Measurements from ENCODE around the gene KLHL2.

KLHL2 gene

DNA sequence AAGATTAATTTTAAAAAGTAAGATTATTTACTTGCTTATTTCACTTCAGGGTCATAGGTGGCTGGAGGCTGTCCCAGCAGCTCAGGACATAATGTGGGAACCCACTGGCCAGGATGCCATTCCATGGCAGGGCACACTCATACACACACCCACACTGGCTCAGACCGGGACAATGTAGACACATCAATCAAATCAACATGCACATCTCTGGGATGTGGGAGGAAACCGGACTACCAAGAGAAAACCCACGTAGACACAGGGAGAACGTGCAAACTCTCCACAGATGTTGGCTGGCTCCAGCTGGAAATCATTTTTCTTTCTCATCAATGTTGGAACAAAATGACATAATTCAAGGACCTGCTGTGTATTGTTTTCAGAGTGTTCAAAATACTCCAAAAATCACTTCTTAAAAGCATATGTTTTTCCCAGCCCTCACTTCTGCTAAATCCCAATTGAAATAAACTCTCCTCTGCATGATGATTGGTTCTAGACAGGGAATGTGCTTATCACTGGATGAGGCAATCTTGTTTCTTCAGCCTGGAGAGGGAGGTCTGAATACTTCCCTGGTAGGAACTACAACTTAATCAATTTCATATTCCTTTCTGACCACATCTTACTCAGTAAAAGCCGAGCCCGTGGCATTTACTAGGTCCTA lies 152.8 kb downstream of the KLHL2 start:
- TF ChIP-seq, protein P1, sequence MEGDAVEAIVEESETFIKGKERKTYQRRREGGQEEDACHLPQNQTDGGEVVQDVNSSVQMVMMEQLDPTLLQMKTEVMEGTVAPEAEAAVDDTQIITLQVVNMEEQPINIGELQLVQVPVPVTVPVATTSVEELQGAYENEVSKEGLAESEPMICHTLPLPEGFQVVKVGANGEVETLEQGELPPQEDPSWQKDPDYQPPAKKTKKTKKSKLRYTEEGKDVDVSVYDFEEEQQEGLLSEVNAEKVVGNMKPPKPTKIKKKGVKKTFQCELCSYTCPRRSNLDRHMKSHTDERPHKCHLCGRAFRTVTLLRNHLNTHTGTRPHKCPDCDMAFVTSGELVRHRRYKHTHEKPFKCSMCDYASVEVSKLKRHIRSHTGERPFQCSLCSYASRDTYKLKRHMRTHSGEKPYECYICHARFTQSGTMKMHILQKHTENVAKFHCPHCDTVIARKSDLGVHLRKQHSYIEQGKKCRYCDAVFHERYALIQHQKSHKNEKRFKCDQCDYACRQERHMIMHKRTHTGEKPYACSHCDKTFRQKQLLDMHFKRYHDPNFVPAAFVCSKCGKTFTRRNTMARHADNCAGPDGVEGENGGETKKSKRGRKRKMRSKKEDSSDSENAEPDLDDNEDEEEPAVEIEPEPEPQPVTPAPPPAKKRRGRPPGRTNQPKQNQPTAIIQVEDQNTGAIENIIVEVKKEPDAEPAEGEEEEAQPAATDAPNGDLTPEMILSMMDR (IDR thresholded peaks at IDR 0.05; ENCODE audit: low read depth, low read length, missing control alignments) = no peak
- DNase-seq (ENCODE audit: extremely low read depth, low read depth) = peak; percentile 46
- no peak overlapping the region for H3K4me3 ChIP-seq (replicated peaks; ENCODE audit: low read depth, low read length)

DNA sequence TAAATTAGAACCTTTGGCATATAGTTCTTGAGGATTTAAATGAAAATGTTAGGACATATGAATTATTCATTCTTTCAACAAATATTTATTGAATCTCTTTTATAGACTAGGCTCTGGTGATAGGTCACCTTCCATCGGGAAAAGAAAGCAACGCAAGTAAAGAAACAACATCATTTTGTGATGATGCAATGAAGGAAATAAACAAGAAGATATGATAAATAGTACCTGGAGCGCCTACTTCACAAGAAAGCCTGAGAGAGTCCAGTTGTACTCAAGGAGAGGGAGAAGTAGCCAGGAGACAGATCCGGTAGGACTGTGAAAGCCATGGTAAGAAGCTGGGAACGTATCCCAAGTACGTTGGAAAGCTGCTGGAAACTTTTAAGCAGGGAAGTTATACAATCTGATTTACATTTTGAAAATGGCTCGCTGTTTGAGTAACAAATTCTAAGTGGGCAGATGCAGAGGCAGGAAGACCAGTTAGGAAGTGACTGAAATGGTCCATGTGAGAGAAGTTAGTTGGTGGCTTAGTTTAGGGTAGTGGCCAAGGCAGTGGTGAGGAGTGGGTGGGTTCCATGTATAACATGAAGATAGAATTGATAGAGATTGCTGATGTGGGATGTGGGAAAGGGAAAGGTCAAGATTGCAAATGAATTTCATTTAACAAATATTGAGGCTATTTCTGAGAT lies 153.8 kb downstream of the KLHL2 start:
- no peak overlapping the region for H3K4me3 ChIP-seq (replicated peaks; ENCODE audit: low read depth, low read length)
- TF ChIP-seq, protein P1 (IDR thresholded peaks at IDR 0.05; ENCODE audit: low read depth, low read length, missing control alignments) = no peak
- no peak for DNase-seq (ENCODE audit: extremely low read depth, low read depth)

DNA sequence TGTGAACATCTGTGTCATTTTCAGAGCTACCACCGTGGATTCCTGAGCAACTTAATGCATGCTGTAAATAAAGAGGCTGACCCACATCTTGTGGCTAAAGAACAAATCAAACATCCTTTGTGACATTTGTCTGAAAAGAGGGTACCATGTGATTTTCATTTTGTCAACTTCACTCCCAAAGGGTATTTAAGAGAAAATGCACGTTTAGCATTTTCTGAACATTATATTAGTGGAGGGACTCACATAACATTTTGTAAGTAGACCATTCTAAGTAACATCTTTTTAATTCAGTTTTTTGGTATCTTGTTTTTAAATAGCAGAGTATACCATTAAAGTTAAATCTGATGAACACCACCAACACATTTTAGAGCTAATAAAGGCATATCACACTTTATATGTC lies 154.4 kb downstream of the KLHL2 start:
- no peak for DNase-seq (ENCODE audit: extremely low read depth, low read depth)
- TF ChIP-seq, protein P1 (IDR thresholded peaks at IDR 0.05; ENCODE audit: low read depth, low read length, missing control alignments) = no peak
- no peak overlapping the region for H3K4me3 ChIP-seq (replicated peaks; ENCODE audit: low read depth, low read length)

DNA sequence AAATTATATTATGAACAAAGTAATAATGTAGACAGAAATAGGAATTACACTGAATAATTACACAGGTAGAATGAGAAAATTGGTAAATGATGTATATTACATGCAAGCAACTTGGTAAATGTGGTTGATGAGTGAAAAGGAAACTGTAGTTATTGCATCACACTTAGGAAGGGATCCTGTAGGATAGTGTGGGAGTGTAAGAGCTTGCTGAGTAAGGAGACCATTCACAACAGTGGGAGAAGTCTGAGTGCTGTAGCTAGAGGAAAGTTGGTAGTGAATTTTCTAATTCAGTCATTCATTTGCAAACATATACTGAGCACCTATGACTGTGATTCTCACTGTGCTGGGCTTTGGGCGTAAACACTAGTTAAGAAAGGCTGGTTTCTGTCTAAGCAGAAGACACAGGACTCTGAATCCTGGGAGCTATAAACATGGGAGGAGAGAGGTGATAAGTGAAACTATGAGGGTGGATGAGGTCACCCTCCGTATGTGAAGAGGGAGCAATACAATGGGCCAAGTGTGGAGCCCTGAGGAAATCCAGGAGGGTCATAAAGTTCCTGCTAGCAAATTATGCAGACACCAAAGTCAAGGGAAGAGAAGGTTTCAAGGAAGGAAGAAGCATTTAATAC lies 157.2 kb downstream of the KLHL2 start:
- DNase-seq (ENCODE audit: extremely low read depth, low read depth) = no peak
- TF ChIP-seq, protein P1 (IDR thresholded peaks at IDR 0.05; ENCODE audit: low read depth, low read length, missing control alignments) = no peak

DNA sequence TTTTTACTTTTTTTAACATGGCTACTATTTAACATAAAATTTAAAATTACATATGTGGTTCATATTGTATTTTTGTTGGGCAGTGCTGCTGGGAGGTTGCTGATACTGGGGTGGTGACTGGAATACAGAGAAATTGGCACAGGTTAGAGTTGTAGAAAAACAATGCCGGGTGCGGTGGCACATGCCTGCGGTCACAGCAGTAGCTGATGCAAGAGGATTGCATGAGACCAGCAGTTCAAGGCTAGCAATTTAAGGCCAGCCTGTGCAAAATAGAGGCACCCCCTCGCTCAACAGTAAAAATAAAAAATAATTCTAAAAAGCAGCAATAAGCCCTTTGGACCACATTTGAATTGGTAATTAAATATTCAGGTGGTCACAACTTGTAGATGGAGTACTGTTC lies 159.7 kb downstream of the KLHL2 start:
- TF ChIP-seq, protein P1 (IDR thresholded peaks at IDR 0.05; ENCODE audit: low read depth, low read length, missing control alignments) = no peak
- H3K4me3 ChIP-seq (replicated peaks; ENCODE audit: low read depth, low read length) = no peak overlapping the region
- no peak for DNase-seq (ENCODE audit: extremely low read depth, low read depth)

More for the DNA sequence above, 157.2 kb downstream of the KLHL2 start:
- H3K4me3 ChIP-seq (replicated peaks; ENCODE audit: low read depth, low read length) = no peak overlapping the region

DNA sequence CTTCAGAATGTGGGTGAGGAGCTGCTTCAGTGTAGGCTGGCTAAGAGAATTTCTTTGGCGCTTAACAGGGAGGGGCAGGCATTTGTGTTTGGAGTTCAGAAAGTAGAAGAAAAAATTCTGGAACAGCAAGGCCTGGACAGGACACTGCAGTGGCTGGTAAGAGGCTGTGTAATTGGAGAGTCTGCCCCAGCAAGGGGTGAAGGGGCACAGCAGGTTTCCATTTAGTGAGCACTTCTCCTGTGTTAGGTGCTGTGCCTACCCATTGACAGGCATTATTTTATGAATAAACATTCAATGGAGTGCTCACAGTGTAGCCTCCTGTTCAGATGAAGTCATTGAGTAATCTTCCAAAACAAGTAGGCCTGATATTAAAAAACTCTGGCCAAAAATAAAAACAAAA lies 160.8 kb downstream of the KLHL2 start:
- no peak for DNase-seq (ENCODE audit: extremely low read depth, low read depth)
- TF ChIP-seq, protein P1 (IDR thresholded peaks at IDR 0.05; ENCODE audit: low read depth, low read length, missing control alignments) = no peak
- no peak overlapping the region for H3K4me3 ChIP-seq (replicated peaks; ENCODE audit: low read depth, low read length)
